Diencephalon (tissue), 1 donor: Measurements from ENCODE around the gene OAS1. TPM values are rescaled to one million over a fixed set of nuclear protein-coding genes. Genes with fewer than 3 reads are reported as not detected.

Experiments
- total RNA-seq: library from RNA; depleted of rRNA; stranded (reverse); fragments of >200 nt; gene quantifications from one replicate; pipeline ENCODE4 v1.2.3, GENCODE V29; 2014

Gene OAS1
- 11.5 TPM for total RNA-seq

DNA sequence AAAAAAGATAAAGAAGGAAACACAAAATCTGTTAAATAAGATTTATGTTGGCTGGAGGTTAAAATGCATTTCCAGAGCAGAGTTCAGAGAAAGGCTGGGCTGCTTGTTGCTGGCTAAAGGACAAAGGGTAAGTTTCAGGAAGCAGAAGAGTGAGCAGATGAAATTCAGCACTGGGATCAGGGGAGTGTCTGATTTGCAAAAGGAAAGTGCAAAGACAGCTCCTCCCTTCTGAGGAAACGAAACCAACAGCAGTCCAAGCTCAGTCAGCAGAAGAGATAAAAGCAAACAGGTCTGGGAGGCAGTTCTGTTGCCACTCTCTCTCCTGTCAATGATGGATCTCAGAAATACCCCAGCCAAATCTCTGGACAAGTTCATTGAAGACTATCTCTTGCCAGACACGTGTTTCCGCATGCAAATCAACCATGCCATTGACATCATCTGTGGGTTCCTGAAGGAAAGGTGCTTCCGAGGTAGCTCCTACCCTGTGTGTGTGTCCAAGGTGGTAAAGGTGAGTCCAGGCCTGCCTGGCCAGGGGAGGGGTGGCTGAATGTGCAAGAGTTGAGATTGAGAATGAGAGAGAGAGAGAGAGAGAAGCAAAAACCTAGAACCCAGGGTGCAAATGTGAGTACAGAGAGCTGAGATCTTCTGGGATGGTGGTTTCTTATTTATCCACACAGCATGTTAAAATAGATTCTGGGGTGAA lies at the start of gene OAS1:
Gene OAS1, plus strand, starts transcription at position 251 of the 703 bp plus-strand sequence. Its CDS starts 78 bp downstream, at position 329.

DNA sequence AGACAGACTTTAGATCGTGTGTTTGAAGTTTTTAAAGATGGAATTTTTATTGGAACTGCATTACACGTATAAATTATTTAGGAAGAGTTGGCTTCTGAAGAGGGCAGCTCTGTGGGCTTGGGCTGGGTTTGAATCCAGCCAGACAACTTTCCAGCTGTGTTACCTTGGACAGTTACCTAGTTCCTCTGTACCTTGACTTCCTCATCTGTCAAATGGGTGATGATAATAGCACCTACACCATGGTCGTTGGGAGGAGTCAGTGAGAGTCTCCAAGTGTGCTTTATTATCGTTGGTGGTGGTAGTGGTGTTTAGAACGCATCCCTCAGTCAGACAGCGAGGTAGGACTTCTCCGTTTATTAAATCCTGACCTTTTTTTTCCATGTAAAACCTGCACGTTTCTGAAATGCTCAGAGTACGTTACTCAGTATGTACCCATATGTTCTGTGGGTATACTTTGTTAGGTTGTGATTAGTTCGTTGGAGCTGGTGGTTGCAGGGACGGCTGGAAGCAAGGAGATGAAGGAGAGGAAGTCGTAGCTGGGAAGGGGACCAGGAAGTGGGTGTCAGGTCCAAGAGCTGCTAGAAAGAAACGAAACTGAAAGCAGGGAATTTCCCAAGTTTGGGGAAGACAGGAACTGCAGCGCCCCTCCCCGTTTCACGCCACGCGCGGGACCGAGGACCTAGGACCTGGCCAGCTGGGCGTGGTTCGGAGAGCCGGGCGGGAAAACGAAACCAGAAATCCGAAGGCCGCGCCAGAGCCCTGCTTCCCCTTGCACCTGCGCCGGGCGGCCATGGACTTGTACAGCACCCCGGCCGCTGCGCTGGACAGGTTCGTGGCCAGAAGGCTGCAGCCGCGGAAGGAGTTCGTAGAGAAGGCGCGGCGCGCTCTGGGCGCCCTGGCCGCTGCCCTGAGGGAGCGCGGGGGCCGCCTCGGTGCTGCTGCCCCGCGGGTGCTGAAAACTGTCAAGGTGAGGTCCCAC lies 31.3 kb downstream of the OAS1 start, which contains the start of gene OAS3:
Gene OAS3, plus strand, starts transcription at position 734 of the 979 bp plus-strand sequence. Its CDS starts 57 bp downstream, at position 791.

Other genes with a start within 250 kb of the OAS1 start
- 30.7 TPM for gene RPH3A, start 115.2 kb upstream of the OAS1 start, total RNA-seq
- gene OAS3, start 31.5 kb downstream of the OAS1 start, total RNA-seq = 3.5 TPM
- 3.2 TPM for gene OAS2, start 71.6 kb downstream of the OAS1 start, total RNA-seq
- gene DTX1, start 149.8 kb downstream of the OAS1 start, total RNA-seq = 34.8 TPM
- 6.5 TPM for gene RASAL1, start 228.8 kb downstream of the OAS1 start, total RNA-seq
- 3.7 TPM for gene CFAP73, start 242.8 kb downstream of the OAS1 start, total RNA-seq